Panc1 (cell line): ENCODE data around the gene SLCO2A1.

Experiments used
- SIN3A ChIP-seq: IDR thresholded peaks from 2 replicates; pipeline ENCODE4 v1.6.1; 2012; ENCODE audit warnings: low read depth, mild to moderate bottlenecking, low read length, moderate library complexity, borderline replicate concordance; ENCODE audit not compliant: insufficient read depth
- TCF7L2 ChIP-seq: IDR thresholded peaks from 2 replicates; pipeline ENCODE4 v1.6.1; 2011; ENCODE audit warnings: mild to moderate bottlenecking, low read depth, low read length, inconsistent platforms
- TF ChIP-seq, protein P1 (sequence below): fragments of 450-650 bp; IDR thresholded peaks from 2 replicates; pipeline ENCODE4 v1.5.1; 2017; ENCODE audit warnings: mild to moderate bottlenecking
- TF ChIP-seq, protein P2 (sequence below), 2 experiments: IDR thresholded peaks; 2 replicates each; pipeline ENCODE4 v1.6.1; 2011 to 2012; ENCODE audit warnings: low read depth in 2 of 2, control low read depth in 1 of 2, low read length in 1 of 2, mild to moderate bottlenecking in 1 of 2, moderate library complexity in 1 of 2; ENCODE audit not compliant: insufficient read depth in 1 of 2

DNA sequence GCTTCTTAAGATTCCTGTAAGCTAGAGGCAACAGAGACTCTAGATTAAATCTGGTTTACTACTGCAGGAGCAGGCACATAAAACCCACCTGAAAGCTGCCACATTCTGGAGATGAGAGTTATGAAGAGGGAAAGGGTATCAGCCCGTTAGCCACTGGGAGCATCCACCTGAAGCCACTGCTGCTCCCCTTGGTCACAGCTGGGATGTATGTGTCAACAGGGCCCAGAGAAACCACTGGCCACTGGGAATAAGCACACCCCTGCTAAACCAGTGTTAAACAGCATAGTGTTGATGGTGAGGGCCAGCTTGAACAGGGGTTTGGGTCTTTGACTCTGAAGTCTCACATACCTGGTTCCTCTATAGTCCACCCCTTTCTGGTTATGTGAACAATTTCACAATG is 10.9 kb downstream of the SLCO2A1 start:
- TF ChIP-seq TCF7L2 (no peak), SIN3A (no peak)
- TF ChIP-seq, protein P1, sequence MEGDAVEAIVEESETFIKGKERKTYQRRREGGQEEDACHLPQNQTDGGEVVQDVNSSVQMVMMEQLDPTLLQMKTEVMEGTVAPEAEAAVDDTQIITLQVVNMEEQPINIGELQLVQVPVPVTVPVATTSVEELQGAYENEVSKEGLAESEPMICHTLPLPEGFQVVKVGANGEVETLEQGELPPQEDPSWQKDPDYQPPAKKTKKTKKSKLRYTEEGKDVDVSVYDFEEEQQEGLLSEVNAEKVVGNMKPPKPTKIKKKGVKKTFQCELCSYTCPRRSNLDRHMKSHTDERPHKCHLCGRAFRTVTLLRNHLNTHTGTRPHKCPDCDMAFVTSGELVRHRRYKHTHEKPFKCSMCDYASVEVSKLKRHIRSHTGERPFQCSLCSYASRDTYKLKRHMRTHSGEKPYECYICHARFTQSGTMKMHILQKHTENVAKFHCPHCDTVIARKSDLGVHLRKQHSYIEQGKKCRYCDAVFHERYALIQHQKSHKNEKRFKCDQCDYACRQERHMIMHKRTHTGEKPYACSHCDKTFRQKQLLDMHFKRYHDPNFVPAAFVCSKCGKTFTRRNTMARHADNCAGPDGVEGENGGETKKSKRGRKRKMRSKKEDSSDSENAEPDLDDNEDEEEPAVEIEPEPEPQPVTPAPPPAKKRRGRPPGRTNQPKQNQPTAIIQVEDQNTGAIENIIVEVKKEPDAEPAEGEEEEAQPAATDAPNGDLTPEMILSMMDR, result no peak
- TF ChIP-seq, protein P2, sequence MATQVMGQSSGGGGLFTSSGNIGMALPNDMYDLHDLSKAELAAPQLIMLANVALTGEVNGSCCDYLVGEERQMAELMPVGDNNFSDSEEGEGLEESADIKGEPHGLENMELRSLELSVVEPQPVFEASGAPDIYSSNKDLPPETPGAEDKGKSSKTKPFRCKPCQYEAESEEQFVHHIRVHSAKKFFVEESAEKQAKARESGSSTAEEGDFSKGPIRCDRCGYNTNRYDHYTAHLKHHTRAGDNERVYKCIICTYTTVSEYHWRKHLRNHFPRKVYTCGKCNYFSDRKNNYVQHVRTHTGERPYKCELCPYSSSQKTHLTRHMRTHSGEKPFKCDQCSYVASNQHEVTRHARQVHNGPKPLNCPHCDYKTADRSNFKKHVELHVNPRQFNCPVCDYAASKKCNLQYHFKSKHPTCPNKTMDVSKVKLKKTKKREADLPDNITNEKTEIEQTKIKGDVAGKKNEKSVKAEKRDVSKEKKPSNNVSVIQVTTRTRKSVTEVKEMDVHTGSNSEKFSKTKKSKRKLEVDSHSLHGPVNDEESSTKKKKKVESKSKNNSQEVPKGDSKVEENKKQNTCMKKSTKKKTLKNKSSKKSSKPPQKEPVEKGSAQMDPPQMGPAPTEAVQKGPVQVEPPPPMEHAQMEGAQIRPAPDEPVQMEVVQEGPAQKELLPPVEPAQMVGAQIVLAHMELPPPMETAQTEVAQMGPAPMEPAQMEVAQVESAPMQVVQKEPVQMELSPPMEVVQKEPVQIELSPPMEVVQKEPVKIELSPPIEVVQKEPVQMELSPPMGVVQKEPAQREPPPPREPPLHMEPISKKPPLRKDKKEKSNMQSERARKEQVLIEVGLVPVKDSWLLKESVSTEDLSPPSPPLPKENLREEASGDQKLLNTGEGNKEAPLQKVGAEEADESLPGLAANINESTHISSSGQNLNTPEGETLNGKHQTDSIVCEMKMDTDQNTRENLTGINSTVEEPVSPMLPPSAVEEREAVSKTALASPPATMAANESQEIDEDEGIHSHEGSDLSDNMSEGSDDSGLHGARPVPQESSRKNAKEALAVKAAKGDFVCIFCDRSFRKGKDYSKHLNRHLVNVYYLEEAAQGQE (IDR thresholded peaks at IDR 0.05; ENCODE audit: insufficient read depth in 1 of 2, low read depth in 2 of 2, low read length in 1 of 2), result no peak
